Large intestine (tissue), 12 donors: Measurements from ENCODE around the gene TMPRSS11B. TPM values are rescaled to one million over a fixed set of nuclear protein-coding genes. Genes with fewer than 3 reads are reported as not detected.
"Not testable (repeated sequence)": the region's sequence is repeated elsewhere in the genome, so short reads cannot be mapped to it uniquely, and the experiment has no call there.

ENCODE experiments used
- DNase-seq, 2 donors: peaks; one replicate each; pipeline versions ENCODE4 v3.0.0 to v3.0.0-alpha.2; 2013
- H3K27ac ChIP-seq: one replicate; pipeline ENCODE4 v1.5.1; 2013; ENCODE audit warnings: low read length
- H3K27me3 ChIP-seq: 2 replicates; pipeline ENCODE4 v1.6.1; 2013; ENCODE audit warnings: low read length; ENCODE audit not compliant: control insufficient read depth, insufficient read depth
- H3K36me3 ChIP-seq: 2 replicates; pipeline ENCODE4 v1.6.1; 2013; ENCODE audit warnings: low read length; ENCODE audit not compliant: control insufficient read depth, insufficient read depth
- H3K4me1 ChIP-seq: one replicate; pipeline ENCODE4 v1.6.1; 2013; ENCODE audit warnings: low read length; ENCODE audit not compliant: control insufficient read depth, insufficient read depth
- H3K4me3 ChIP-seq: one replicate; pipeline ENCODE4 v1.5.1; 2013; ENCODE audit warnings: low read length
- H3K9me3 ChIP-seq: one replicate; pipeline ENCODE4 v1.6.1; 2013; ENCODE audit warnings: mild to moderate bottlenecking, low read depth, low read length, moderate library complexity; ENCODE audit not compliant: control insufficient read depth
- WGBS: methylation state at CpG from one replicate; pipeline ENCODE4 v1.1.5; 2013; ENCODE audit warnings: low lambda C conversion rate; ENCODE audit not compliant: insufficient coverage; 5-methylcytosine and 5-hydroxymethylcytosine counted together
- long read RNA-seq, 11 donors: transcript quantifications; one replicate each; lab custom pipeline, GENCODE V29; 2026
- polyA plus RNA-seq: library from polyadenylated mRNA; unstranded; fragments of 120-200 nt; gene quantifications from one replicate; pipeline ENCODE4 v1.2.1, GENCODE V29; 2013

Gene TMPRSS11B, protein sequence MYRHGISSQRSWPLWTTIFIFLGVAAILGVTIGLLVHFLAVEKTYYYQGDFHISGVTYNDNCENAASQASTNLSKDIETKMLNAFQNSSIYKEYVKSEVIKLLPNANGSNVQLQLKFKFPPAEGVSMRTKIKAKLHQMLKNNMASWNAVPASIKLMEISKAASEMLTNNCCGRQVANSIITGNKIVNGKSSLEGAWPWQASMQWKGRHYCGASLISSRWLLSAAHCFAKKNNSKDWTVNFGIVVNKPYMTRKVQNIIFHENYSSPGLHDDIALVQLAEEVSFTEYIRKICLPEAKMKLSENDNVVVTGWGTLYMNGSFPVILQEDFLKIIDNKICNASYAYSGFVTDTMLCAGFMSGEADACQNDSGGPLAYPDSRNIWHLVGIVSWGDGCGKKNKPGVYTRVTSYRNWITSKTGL
- polyA plus RNA-seq, result 0.03 TPM
- long read RNA-seq, donor 1, result 0 reads
- long read RNA-seq, donor 2, result 0 reads
- long read RNA-seq, donor 3, result 0 reads
- long read RNA-seq, donor 4, result 0 reads
- long read RNA-seq, donor 5, result 0 reads
- long read RNA-seq, donor 6, result 0 reads
- long read RNA-seq, donor 7, result 0 reads
- long read RNA-seq, donor 8, result 0 reads
- long read RNA-seq, donor 9, result 0 reads
- long read RNA-seq, donor 10, result 0 reads
- long read RNA-seq, donor 11, result 0 reads

DNA sequence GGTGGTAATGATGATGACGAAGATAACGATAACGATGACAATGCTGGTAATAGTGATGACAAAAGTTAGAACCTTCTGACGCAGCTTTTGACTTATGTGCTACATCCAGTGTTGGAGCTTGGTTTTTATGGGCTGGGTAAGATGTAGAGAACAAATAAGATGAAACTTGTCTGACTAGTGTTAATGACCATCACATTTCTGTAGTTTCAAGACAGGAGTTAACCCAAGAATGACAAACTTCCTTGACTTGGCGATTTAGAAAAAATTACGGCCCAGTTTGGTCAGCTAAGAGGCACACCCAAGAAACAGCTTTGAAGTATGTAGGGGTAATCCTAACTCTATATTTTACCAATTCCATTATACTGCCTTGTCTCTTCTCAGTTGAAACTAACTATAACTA lies at the start of gene TMPRSS11B:
Gene TMPRSS11B, minus strand, starts transcription at position 101 of the 400 bp plus-strand sequence. CDS start 136 bp downstream, outside the sequence.
- Histone ChIP-seq H3K27ac (no peak within 1 kb of the TSS), H3K4me1 (no peaks in the 10 kb centered on the region), H3K36me3 (no peaks in the 10 kb centered on the region), H3K9me3 (no peaks in the 10 kb centered on the region), H3K4me3 (no peak within 1 kb of the TSS), H3K27me3 (no peaks in the 10 kb centered on the region)
- WGBS, result 100% methylated on average over 4 of the region's 6 CpGs
- no peak for DNase-seq

DNA sequence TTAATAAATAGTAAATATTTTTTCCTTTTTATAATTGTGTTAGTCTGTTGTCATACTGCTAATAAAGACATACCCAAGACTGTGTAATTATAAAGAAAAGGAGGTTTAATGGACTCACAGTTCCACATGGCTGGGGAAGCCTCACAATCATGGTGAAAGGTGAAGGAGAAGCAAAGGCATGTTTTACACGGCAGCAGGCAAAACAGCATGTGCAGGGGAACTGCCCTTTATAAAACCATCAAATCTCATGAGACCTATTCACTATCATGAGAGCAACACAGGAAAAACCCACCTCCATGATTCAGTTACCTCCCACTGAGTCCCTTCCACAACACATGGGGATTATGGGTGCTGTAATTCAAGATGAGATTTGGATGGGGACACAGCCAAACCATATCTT lies 45.8 kb upstream of the TMPRSS11B start:
- WGBS, result no CpG with 5 or more reads among the region's 1 CpG

DNA sequence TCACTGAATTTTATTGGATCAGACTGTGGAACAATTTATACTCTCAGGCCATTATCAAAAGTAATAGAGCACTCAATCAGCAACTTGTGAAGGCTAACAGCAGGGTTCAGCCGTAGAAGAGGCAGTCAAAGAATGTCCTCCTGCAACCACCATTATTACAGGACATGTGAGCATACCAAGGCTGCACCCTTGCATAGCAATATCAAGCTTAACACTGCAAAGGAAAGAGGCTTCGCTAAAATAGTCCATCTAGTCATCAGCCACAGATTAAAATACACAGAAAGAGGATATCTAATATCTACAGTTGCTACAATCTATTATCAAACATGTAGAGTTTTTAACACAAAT lies 42.9 kb upstream of the TMPRSS11B start:
- 0% methylated on average over 1 of the region's 2 CpGs for WGBS
- no peaks in the 10 kb centered on the region for H3K9me3 ChIP-seq

More for the DNA sequence above, 45.8 kb upstream of the TMPRSS11B start:
- Histone ChIP-seq H3K4me1 (peaks cover 6% of the 10 kb centered on the region), H3K27me3 (no peaks in the 10 kb centered on the region), H3K36me3 (no peaks in the 10 kb centered on the region), H3K9me3 (no peaks in the 10 kb centered on the region), H3K27ac (no peak overlapping the region), H3K4me3 (no peak overlapping the region)
- DNase-seq, result no peak

DNA sequence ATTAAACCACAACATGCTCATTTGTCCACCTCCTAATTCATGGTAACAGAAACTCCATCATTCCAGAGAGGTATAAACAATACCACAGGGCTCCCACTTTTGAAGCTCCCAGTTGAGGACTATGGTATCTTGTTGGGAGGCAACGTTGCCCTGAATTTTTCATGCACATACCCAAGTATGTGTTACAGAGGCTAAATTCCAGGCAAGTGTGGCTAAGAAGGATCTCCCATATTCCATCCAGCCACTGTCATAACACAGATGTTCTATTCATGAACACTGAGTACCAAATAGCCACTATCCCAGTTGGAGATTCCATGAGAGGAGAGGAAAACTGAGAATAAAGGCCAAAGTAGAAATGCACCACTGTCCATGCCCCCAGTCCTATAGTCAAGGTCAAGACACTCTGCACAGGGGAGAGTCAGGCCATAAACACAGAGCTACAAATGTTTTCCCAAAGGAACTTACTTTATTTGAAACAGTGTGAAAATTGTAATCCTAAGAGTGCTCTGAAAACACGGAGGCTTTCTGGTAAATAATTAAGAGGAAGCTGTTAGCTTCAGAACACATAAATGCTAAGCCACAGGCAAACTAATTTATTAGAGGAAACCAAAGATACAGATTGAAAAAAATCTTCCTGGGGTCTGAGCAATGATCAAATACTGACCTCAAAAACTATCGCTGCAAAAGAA lies 42.4 kb upstream of the TMPRSS11B start:
- peak in 1 of 2 donors; percentile 4 for DNase-seq
- no peaks in the 10 kb centered on the region for H3K9me3 ChIP-seq
- no peak overlapping the region for H3K4me3 ChIP-seq
- no peaks in the 10 kb centered on the region for H3K36me3 ChIP-seq
- no peaks in the 10 kb centered on the region for H3K27me3 ChIP-seq
- H3K27ac ChIP-seq, result no peak overlapping the region
- H3K4me1 ChIP-seq, result peaks cover 12% of the 10 kb centered on the region
- WGBS, result 20% methylated on average over 1 of the region's 3 CpGs

More for the DNA sequence above, 42.9 kb upstream of the TMPRSS11B start:
- no peaks in the 10 kb centered on the region for H3K27me3 ChIP-seq
- peak in 1 of 2 donors; percentile 20 for DNase-seq
- no peak overlapping the region for H3K27ac ChIP-seq
- no peak overlapping the region for H3K4me3 ChIP-seq
- H3K36me3 ChIP-seq, result no peaks in the 10 kb centered on the region
- H3K4me1 ChIP-seq, result peaks cover 7% of the 10 kb centered on the region

DNA sequence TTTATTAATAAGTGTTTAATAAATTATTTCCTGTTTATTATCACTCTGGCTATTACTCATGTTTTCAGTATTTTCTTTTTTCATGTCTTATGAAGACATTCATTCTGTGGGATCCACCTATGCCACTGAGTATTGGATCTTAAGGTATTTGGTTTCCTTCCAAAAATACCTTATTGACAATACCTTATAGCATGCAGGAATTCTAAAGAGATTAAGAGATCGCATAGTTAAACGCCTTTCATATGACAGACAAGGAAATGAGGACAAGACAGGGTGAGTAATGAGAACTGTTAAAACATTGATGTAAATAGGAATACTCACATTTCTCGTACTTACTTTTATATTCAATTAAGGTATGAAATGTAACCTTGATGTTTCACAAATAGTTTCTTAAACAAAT lies 38.2 kb upstream of the TMPRSS11B start:
- Histone ChIP-seq H3K27ac (peak overlapping the region; percentile 36), H3K27me3 (no peaks in the 10 kb centered on the region), H3K36me3 (no peaks in the 10 kb centered on the region), H3K4me1 (peaks cover 23% of the 10 kb centered on the region), H3K9me3 (no peaks in the 10 kb centered on the region), H3K4me3 (no peak overlapping the region)
- DNase-seq, result no peak
- 86% methylated on average over 3 of the region's 3 CpGs for WGBS

DNA sequence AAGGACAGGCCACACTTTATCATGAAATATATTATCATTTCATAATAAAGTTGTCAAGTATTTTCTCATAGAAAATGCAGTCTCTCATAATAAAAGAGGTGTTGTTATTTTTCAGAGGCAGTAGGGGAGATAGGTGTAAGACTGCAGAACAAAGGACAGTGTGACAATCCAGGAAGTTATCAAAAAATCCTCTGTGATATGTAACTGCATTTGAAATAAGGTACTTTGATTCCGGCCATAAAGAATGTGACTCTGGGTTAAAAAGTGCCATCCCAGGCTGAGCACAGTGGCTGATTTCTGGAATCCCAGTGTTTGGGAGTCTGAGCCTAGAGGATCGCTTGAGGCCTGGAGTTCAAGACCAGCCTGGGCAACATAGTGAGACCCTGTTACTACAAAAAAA lies 37.6 kb upstream of the TMPRSS11B start:
- Histone ChIP-seq H3K36me3 (no peaks in the 10 kb centered on the region), H3K27ac (peak overlapping the region; percentile 67), H3K4me3 (no peak overlapping the region), H3K9me3 (no peaks in the 10 kb centered on the region), H3K27me3 (no peaks in the 10 kb centered on the region), H3K4me1 (peaks cover 18% of the 10 kb centered on the region)
- peak in 1 of 2 donors; percentile 30 for DNase-seq
- no CpG with 5 or more reads among the region's 2 CpGs for WGBS

DNA sequence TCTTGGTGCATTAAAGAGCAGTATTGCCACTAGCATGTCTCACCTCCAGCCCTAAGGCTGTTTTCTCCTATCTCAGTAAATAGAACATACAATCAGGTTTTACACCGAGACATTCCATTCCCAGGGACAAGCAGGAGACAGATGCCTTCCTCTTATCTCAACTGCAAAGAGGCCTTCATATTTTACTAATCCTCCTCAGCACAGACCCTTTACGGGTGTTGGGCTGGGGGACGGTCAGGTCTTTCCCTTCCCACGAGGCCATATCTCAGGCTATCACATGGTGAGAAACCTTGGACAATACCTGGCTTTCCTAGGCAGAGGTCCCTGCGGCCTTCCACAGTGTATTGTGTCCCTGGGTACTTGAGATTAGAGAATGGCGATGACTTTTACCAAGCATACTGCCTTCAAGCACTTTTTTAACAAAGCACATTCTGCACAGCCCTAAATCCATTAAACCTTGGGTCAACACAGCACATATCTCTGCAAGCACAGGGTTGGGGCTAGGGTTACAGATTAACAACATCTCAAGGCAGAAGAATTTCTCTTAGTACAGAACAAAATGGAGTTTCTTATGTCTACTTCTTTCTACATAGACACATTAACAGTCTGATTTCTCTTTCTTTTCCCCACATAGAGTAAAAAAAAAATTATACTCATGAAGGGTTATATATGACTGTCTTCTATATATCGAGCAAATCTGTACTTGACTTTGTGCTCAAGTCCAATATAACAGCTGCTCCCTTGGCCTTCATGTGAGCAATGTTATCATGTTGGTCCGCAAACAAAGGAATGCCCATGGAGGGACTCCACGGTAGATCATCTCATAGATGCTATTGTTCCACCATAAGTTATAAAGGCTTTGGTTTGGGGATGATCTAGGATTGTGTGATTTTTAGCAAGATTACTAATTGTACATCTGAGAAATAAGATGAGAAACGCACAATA lies 36.6 kb upstream of the TMPRSS11B start:
- 100% methylated on average over 1 of the region's 10 CpGs for WGBS
- H3K4me3 ChIP-seq, H3K36me3 ChIP-seq, H3K27me3 ChIP-seq, H3K9me3 ChIP-seq: not testable (repeated sequence)
- peak in 1 of 2 donors; percentile 48 for DNase-seq
- H3K27ac ChIP-seq, result peak overlapping the region; percentile 67
- H3K4me1 ChIP-seq, result peaks cover 17% of the 10 kb centered on the region

DNA sequence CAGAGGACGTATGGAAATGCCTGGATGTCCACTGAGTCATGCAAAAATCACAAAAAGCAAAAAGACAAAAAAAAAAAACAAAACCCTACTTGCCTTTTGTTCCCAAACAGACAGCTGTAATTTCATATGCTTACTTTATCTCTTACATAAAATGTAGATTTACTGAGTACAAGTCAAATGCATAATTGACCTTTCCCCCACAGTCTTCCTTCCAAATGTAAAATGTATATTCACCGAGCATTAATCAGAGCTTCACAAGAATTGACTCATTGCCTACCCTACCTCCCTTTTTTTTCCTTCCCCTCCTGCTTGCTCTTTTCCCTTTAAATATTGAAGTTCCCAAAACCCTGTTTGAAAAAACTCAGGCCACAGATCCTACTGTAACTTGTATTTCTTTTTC lies 32.5 kb upstream of the TMPRSS11B start:
- 50% methylated on average over 1 of the region's 2 CpGs for WGBS
- DNase-seq, result no peak
- Histone ChIP-seq H3K9me3 (no peaks in the 10 kb centered on the region), H3K4me3 (no peak overlapping the region), H3K27me3 (no peaks in the 10 kb centered on the region), H3K4me1 (peaks cover 17% of the 10 kb centered on the region), H3K27ac (no peak overlapping the region), H3K36me3 (no peaks in the 10 kb centered on the region)

DNA sequence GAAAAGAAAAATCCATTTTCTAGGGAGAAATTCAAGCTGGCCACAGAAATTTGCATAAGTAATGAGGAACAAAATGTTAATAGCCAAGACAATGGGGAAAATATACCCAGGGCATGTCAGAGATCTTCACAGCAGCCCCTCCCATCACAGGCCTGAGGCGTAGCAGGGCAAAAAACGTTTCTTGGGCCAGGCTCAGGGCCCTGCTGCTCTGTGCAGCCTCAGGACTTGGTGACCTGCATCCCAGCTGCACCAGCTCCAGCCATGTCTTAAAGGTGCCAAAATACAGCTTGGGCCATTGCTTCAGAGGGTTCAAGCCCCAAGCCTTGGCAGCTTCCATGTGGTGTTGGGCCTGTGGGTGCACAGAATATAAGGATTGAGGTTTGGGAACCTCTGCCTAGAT lies 32.1 kb upstream of the TMPRSS11B start:
- Histone ChIP-seq H3K9me3 (no peaks in the 10 kb centered on the region), H3K27ac (no peak overlapping the region), H3K36me3 (no peaks in the 10 kb centered on the region), H3K4me1 (peaks cover 15% of the 10 kb centered on the region), H3K27me3 (no peaks in the 10 kb centered on the region), H3K4me3 (no peak overlapping the region)
- no CpG with 5 or more reads among the region's 2 CpGs for whole genome bisulfite sequencing
- no peak for DNase-seq
